SHP77 (cell line): ENCODE measurements around the gene DSCAM.

ENCODE experiments used
- DNase-seq, 2 experiments: peaks; one replicate each; lab custom pipeline; 2025; lab: John Stamatoyannopoulos, UW

DSCAM gene

DNA sequence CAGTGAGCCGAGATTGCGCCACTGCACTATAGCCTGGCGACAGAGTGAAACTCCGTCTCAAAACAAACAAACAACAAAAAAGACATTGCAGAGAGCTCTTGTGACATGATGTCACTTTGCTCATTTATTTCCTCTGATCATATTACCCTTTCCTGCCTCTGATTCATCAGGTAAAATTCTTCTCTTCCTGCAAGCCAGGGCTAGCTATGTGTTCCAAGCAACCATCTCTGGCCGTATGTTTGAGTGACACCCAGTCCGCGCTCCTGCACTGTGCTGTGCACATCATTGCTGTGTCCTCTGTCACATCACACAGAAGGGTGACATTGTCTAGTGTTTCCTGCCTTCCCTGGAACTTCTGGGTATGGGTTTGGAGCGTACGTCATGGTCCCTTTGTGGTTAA is 728.4 kb downstream of the DSCAM start:
- DNase-seq = no peak

GRCh38 chr21:40117236-40117635 is 729.7 kb downstream of the DSCAM start:
- DNase-seq = no peak

- no peak for DNase-seq
Measured at GRCh38 chr21:40115775-40116174, 731.2 kb downstream of the DSCAM start.

GRCh38 chr21:40102682-40103081 is 744.3 kb downstream of the DSCAM start:
- DNase-seq = no peak

DNA sequence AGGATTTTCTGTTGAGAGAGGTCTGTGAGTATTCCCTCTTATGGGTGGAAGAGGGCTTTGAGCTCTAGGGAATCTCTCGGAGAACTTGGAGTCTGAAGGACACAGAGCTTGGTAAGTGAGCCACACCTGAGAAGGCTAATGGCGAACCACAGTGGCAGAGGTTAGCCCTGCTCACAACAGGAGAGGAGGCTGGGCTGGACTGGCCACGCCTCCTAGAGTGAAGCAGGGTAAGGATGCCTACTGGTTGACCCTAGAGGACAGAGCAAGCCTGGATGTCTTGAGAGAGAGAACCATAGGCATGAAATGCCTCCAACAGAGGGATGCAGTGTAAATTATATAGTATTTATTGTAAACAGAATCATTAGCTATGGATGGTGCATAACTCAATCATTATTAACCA is 747.1 kb downstream of the DSCAM start:
- DNase-seq = no peak

- no peak for DNase-seq
Measured at GRCh38 chr21:40095477-40095876, 751.5 kb downstream of the DSCAM start.

DNA sequence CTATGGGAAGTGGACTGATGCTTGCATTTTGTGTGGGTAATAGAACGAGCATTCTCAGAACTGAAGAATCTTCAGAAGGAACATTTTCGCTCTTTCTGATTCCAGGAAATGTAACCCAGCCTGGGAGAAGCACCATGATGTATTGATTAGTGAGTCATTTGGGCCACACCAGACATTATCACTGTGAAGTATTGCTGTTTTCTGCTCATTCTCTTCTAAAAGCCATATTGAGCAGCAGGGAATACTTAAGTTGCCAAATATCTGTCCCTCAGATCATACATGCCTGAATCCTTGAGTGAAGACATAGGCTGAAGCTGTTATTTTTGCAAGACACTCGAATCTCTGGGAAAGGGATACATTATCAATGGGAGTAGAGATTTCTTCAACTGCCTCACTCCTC is 766.6 kb downstream of the DSCAM start:
- no peak for DNase-seq

DNA sequence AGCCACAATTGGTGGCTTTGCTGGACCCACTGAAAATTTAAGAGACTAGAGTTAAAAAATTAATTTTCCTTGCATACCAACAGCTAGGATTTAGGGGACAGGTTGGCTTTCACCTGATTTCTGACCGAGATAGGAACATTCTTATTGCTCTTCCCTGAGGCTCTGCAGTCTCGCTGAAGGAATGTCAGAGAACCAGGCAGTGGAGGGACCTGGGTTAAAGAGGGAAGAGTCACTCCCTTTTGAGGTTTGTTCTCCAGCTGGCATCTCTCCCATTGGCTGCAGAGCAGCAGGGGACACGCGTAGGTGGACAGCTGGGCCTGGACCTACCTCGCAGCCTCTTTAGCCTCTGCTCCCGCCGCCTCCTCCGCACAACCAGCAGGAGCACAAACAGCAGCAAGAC is 772.2 kb downstream of the DSCAM start:
- no peak for DNase-seq

DNA sequence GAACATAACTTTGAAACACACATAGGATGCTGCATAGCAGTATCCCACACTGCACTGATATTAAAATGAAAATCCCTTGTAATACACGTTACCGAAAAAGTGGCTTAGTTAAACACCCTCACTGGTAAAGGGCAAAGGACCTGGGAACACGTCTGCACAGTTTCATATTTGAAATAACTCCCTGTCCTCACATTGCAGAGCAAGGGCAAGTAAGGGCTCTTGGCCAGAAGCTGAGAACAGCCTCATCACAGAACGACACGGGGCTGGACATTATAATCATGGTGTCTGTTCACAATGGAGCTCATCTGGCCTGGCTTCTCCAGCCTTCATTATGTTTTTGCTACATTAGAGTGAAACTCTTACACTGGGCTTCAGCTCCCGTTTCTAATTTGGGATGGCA is 772.8 kb downstream of the DSCAM start:
- no peak for DNase-seq

DNA sequence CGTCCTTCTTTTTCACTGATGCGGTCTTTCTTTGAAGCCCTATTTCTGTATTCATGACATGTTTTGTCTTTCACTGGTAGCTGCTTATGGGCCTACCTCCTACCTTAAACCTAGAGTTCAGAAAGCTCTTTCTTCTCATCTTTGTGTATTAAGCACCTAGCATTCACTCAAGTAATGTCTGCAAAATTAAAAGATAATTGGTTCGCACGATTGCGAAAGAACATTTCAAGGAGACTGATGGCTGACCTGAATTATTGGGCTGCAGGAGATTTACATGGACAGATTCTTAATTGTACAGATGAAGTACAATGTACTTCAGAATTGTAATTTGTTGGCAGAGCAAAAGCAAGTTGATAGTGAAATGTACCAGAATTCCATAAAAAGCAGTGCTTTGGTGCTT is 773.3 kb downstream of the DSCAM start:
- no peak for DNase-seq

- no peak for DNase-seq
Measured at GRCh38 chr21:40070871-40071270, 776.1 kb downstream of the DSCAM start.

DNA sequence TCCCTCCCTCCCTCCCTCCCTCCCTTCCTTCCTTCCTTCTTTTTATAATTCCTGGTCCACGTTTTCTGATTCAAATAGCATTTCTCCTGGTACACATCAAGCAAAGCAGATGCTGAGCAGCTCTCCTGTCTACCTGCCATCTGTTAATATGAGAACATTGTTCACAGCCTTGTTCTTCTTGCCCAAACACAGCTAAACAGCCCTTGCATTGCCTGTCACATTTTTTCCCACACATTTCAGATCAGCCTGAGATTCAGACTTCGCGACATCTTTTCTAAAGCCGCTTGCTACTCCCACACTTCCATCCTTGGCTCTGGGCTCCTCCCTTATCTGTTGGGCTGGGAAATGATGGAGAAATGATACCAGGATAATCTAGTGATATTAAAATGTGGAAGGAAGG is 779.2 kb downstream of the DSCAM start:
- no peak for DNase-seq

GRCh38 chr21:40066221-40066620 is 780.7 kb downstream of the DSCAM start:
- DNase-seq = no peak

DNA sequence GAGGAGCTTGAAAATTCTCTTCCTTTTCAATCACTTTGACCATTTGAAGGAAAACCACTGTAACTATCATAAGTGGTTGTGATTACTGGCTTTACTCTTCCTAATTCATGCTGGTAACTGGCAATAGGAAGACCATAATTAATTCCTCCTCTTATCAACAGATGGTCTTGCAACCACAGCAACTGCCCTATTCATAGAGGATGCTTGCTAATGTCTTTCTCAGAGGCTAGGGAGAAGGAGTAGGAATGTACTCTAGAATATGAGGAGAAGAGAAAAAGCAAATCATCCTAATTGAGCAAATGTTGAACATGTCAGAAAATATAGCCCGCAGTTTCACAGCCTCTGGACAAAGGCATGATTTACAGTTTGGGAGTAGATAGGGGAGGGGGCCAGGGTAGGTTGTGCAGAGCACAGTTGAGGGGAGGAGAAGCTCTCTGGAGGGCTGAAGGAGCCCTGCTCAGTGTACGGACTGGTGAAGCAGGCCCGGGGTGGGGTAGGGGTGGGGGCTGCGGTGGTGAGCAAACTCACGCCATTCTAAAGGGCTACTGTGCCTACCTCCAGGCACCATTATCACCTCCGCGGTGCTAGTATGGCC is 786.8 kb downstream of the DSCAM start:
- no peak for DNase-seq

DNA sequence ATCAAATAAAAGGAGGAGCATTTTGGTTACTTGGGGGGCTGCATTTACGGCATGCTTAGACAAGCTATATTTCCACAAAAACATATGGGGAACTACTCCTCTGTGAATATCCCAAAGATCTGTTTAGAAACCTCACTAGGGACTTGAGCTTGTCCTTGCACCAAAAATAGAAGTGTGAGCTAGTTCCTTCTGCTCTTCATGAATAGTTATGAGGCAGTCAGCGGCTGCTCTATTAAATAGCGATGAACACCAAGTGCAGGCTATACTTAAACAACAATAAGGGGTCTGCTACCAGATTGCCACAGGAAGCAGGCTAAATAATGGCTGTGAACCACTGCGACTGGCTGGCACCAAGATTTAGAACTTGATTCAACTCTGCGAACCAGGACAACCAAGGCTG is 789.6 kb downstream of the DSCAM start:
- DNase-seq = no peak

DNA sequence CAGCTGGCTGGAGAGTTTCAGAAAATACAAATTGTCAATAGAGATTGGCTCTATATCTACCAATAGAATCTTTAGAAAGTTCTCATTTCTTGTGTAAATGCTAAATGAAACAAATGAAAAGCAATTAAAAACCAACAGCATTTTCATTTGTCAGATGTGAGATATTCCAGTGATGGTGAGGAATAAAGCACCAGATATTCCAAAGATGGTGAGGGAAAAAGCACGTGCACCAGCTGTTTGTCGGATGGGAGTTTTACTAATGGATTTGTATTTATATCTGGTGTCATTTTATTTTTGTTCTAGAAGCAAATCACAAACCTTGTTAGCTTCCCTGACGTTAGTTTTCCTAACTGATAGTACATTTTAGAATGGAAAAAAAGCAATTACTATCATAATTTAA is 790.9 kb downstream of the DSCAM start:
- DNase-seq = no peak

GRCh38 chr21:40054403-40054802 is 792.6 kb downstream of the DSCAM start:
- DNase-seq = peak; percentile 97 to 98

GRCh38 chr21:40053007-40053406 is 794.0 kb downstream of the DSCAM start:
- peak in 1 of 2 experiments; percentile 2 for DNase-seq

GRCh38 chr21:40052276-40052675 is 794.7 kb downstream of the DSCAM start:
- DNase-seq = no peak

GRCh38 chr21:40051801-40052200 is 795.2 kb downstream of the DSCAM start:
- DNase-seq = peak in 1 of 2 experiments; percentile 4

DNA sequence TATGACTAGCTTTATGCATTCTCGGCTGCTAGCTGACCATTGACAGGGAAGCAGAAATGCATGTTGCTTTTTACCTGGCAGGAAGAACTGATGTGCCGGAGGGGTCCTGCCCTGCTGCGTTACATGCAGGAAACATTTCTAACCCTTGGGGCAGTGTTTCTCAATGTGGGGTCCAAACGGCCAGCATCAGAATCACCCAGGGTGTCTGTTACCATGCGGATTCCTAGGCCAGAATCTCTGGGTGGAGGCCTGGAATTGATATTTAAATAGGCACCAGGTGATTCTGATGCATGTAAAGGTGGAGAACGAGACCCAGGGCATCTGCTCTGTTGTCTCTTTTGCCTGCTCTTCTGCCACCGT is 797.0 kb downstream of the DSCAM start:
- peak; percentile 29 to 35 for DNase-seq

GRCh38 chr21:40049031-40049930 is 797.7 kb downstream of the DSCAM start:
- peak in 1 of 2 experiments; percentile 33 for DNase-seq

DNA sequence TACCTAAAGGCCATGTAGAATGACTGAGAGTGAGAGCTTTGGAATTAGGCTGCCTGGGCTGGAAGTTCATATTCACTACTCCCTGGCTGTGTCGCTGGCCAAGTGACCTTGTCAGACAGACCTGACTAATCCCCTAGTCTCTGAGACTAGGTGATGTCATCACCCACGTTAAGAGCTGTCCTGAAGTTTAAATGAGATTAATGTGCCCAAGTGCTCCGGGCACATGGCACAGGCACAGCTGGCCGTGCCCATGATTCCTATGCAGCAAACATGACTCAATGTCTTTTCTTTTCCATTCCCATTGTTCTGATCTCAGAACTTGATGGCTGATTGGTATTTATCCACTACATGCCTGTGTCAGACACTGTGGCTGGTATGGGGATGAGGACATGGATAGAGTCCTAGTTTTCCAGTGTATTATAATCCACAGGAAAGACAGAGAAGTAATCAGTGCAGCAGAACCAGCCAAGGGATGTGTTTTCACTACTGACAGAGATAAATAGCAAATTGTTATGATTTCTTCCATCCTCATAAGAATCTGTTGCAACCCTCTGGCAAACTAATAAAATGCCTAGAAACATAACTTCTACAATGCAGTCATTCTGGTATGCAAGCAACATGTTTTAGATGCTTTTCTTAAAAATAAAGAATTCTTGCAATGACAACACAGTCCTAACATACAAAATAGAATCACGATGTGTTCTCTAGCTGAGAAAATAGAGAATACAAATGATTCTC is 798.8 kb downstream of the DSCAM start:
- DNase-seq = peak; percentile 32 to 34
